H7 (cell line): ENCODE measurements around the gene PLXNB3. TPM values are rescaled to one million over a fixed set of nuclear protein-coding genes. Genes with fewer than 3 reads are reported as not detected.

ENCODE experiments used
- DNase-seq: peaks from one replicate; pipeline ENCODE4 v3.0.0; 2012
- H3K27me3 ChIP-seq: 2 replicates; pipeline ENCODE4 v1.6.0; 2011; ENCODE audit warnings: mild to moderate bottlenecking, low read length; ENCODE audit not compliant: control insufficient read depth, insufficient read depth
- H3K36me3 ChIP-seq: replicated peaks from 2 replicates; pipeline ENCODE4 v1.5.1; 2011; ENCODE audit warnings: low read length; ENCODE audit not compliant: control insufficient read depth, insufficient read depth
- H3K4me3 ChIP-seq: 2 replicates; pipeline ENCODE4 v1.5.1; 2011; ENCODE audit warnings: low read depth, mild to moderate bottlenecking, control low read depth, low read length, moderate library complexity; ENCODE audit not compliant: insufficient read depth
- total RNA-seq: library from RNA; depleted of rRNA; stranded (reverse); fragments of >200 nt; shearing (Covaris generic); gene quantifications from 2 replicates; pipeline ENCODE4 v1.2.3, GENCODE V29; 2014

The PLXNB3 gene
- total RNA-seq, 1 experiment from 2014 or later = not detected

DNA sequence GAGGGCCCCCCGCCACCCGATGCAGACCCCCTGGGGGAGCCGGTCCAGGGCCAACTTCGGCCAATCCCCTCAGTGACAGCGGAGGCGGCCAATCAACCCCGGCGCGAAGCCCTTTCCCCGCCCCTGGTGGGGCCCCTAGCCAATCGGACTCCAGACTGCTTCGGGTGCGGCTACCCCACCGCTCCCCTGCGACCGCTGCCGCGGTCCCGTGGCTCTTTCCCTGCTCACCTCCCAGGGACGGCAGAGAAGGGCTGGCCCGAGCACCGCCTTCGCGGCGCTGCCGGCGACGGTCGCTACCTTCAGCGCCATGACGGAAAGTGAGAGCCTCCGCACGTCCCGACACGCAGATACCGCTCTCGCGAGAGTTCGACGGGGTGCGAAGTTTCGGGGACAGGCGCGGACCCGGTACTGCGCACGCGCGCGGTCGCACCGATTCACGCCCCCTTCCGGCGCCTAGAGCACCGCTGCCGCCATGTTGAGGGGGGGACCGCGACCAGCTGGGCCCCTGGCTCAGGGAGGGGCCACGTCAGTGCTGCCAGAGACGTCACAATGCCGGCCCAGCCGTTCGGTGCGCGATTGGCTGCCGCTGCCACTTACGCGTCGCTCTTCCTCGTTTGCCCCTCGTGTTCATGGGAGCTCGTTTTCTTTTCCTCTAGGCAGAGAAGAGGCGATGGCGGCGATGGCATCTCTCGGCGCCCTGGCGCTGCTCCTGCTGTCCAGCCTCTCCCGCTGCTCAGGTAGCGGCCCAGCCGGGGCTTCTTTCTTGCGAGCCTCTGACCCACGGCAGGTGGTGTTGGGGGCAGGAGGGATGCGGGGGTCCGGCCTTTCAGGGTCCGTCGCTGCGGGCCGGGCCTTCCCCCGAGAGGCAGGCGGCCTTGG lies 30.2 kb downstream of the PLXNB3 start, which contains the start of the genes IDH3G and SSR4:
Gene IDH3G (minus strand): TSS at position 358 of the 879 bp plus-strand sequence. CDS start 49 bp downstream, at position 309.
Gene SSR4 (plus strand): TSS at position 651 of the 879 bp plus-strand sequence. CDS start 20 bp downstream, at position 671.
- Histone ChIP-seq H3K27me3 (no peaks in the 10 kb centered on the region), H3K4me3 (peak within 1 kb of the TSS; percentile 76)

DNA sequence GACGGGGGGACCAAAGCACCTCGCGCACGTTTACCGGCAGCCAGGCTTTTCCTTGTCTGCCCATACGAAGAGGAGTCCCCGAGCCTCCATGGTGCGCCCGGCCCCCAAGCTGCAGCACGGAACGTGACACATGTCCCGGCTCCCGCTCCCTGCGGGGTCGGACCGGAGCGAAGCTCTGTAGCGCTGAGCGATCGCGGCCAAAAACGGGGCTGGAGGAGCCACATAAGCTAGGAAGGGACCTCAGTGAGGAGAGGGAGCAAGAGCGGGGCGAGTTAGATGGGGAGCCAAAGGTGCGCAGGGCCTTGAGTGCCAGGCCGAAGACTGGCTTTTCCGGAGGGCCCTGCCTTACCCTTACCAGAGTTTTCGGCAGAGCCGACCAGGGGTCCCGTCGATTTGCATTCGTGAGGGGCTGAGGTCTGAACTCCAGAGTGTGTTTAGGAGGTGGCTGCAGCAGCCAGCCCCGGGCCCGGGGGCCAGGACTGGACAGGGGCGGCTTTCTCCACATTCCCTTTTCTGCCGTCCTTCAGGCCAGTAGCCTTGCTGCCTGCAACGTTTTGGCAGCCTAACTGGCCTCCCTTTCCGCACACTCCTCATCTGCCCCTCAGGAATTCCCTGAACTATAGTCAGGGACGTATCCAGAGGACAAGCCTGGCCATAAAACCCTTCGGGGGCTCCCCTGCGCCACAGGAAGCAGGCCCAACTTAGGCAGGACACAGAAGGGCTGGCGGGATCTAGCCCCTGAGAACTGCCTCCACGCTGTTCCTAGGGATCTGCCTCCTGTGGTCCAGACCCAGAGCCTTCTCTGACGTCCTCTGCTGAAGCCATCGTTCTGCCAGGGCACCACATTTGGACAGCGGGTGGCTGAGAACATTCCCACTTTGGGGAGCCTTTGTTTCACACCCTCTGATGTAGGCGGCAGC lies 31.1 kb downstream of the PLXNB3 start:
- Histone ChIP-seq H3K4me3 (peak overlapping the region; percentile 65), H3K36me3 (peaks cover 4% of the 10 kb centered on the region), H3K27me3 (no peaks in the 10 kb centered on the region)
- DNase-seq = peak; percentile 71

More for the DNA sequence above, 30.2 kb downstream of the PLXNB3 start, which contains the start of the genes IDH3G and SSR4:
- DNase-seq = peak; percentile 99
- H3K36me3 ChIP-seq = peaks cover 4% of the 10 kb centered on the region

GRCh38 chrX:153797415-153798015 lies 33.5 kb downstream of the PLXNB3 start:
- H3K4me3 ChIP-seq = no peak overlapping the region
- no peak for DNase-seq

DNA sequence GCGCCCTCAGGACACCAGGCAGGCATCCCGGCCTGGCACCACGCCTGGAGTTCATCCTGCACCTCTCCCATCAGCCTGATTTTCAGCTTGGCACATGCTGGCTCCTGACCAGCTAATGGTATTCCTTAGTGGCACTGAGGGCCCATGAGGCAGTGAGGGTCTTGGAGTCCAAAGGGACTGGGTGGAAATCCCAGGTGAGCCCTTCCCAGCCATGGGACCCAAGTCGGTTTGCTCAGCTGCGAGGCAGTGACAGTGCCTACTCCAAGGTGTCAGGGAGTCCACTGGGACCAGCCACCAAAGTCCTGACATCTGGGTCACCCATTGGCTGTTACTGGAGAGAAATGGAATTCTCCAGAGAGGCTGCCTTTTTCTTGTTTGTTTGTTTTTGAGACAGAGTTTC lies 35.3 kb downstream of the PLXNB3 start:
- H3K36me3 ChIP-seq = peaks cover 4% of the 10 kb centered on the region
- H3K4me3 ChIP-seq = no peak overlapping the region
- DNase-seq = no peak
- no peaks in the 10 kb centered on the region for H3K27me3 ChIP-seq

More at GRCh38 chrX:153797415-153798015, 33.5 kb downstream of the PLXNB3 start:
- H3K27me3 ChIP-seq = no peaks in the 10 kb centered on the region
- H3K36me3 ChIP-seq = peaks cover 4% of the 10 kb centered on the region

- no peak for DNase-seq
- Histone ChIP-seq H3K36me3 (peaks cover 4% of the 10 kb centered on the region), H3K27me3 (no peaks in the 10 kb centered on the region), H3K4me3 (no peak overlapping the region)
These were observed 36.2 kb downstream of the PLXNB3 start for GRCh38 chrX:153800177-153800722.

DNA sequence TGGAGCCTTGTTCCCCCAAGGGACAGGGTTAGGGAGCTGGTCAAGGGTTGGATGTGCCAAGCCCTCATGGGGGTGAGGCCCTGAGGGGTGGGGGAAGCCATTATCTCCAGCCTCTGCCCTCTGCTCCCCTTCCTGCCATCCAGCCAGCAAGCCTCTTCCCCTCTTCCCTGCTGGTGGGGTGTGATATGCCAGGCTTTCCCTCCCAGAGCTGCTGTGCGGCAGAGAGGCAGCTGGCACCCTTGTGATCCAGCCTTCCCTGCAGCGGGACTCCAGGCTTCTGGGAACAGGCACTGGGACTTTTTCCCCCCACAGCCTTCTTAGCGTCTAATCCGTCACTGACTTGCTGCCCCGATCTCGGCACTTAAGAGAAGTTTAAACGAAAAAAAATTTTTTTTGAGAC lies 36.7 kb downstream of the PLXNB3 start:
- H3K27me3 ChIP-seq = no peaks in the 10 kb centered on the region
- H3K4me3 ChIP-seq = no peak overlapping the region
- H3K36me3 ChIP-seq = peaks cover 4% of the 10 kb centered on the region
- DNase-seq = no peak

DNA sequence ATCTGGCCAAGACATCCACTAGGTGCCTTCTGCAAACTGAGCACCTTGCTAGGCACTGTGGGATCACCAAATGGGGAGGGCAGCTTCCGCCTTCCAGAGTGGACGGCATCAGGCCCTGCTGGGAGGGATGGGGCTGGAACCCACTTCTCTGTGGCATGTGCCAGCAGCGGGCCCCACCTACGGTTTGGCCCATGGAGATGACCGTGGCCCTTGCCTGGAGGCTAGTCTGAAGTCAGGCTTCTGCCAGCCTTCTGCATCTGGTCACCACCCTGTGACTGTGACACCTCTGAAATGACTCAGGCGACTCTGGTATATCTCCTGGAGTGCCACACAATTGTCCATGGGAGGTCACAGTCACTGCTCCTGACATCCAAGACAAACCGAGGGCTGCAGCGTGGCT lies 37.6 kb downstream of the PLXNB3 start:
- Histone ChIP-seq H3K4me3 (no peak overlapping the region), H3K36me3 (peaks cover 4% of the 10 kb centered on the region), H3K27me3 (no peaks in the 10 kb centered on the region)
- no peak for DNase-seq

DNA sequence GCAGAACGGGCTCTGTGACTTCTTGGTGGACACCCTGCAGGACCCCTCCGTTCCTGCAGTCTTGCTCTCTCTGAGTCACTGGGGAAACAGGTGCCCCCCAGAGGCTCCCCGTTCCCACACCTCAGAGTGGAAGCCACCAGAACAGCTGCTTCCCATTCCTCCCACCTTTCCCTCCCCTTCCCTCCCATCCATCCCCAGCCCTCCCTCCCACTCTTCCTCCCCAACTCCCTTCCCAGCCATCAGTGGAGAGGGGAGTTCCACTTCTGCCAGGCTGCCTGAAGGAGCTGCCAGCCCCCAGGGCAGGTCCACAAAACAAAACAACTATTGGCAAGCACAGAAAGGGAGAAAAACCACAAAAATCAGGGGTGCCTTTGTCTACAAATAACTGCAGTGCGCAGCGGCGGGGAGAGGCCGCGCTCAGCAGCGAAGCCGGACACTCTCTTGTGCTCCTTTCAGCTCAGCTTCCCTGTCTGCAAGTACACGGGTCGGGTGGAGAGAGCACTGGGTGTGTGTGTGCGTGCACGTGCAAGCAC lies 38.5 kb downstream of the PLXNB3 start:
- Histone ChIP-seq H3K36me3 (peaks cover 2% of the 10 kb centered on the region), H3K4me3 (no peak overlapping the region), H3K27me3 (no peaks in the 10 kb centered on the region)
- no peak for DNase-seq

GRCh38 chrX:153803211-153804099 lies 39.4 kb downstream of the PLXNB3 start:
- no peaks in the 10 kb centered on the region for H3K27me3 ChIP-seq
- H3K36me3 ChIP-seq = no peaks in the 10 kb centered on the region; the same call in 1 of the 2 replicates
- DNase-seq = no peak
- H3K4me3 ChIP-seq = no peak overlapping the region

GRCh38 chrX:153804100-153804595 lies 40.1 kb downstream of the PLXNB3 start:
- H3K4me3 ChIP-seq = no peak overlapping the region
- no peaks in the 10 kb centered on the region for H3K27me3 ChIP-seq
- DNase-seq = no peak
- no peaks in the 10 kb centered on the region; the same call in 1 of the 2 replicates for H3K36me3 ChIP-seq

DNA sequence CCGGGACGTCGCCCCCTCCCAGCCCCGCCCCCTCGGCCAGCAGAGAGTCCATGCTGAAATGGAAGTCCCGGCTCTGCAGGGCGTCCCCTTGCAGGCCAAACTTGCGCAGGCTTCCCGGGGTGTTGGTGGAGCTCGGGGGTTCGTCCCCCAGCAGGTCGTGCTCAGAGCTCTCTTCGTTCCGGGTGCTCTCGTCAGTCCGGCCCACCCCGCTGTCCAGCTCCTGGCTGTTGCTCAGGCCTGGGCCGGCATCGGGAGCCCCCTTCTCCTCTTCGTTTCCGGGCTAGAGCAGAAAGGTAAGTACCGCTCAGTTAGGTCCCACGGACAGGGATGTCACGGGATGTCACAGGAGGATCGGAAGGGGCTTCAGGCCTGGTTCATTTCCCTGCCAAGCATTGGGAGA lies 40.6 kb downstream of the PLXNB3 start:
- H3K27me3 ChIP-seq = no peaks in the 10 kb centered on the region
- no peak overlapping the region for H3K4me3 ChIP-seq
- DNase-seq = no peak
- no peaks in the 10 kb centered on the region; the same call in 1 of the 2 replicates for H3K36me3 ChIP-seq

DNA sequence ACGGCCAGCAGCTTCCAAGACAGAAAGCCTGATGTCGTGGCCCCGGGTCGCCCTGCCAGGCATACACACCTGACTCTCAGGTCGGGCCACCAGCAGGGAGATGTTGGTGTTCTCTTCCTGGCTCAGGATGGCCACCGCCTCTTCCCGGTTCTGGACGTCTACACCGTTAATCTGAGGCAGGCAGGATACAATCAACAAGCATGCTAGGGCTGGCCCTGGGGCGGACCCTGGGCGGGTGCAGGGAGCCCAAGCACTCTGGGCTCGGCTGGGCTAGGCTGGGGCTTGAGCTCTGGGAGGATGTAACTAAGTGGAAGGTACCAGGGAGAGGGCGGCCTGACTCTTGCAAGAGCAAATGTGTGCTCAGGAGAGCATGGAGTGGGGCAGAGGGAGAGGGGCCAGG lies 41.4 kb downstream of the PLXNB3 start:
- Histone ChIP-seq H3K36me3 (no peaks in the 10 kb centered on the region; the same call in 1 of the 2 replicates), H3K27me3 (no peaks in the 10 kb centered on the region), H3K4me3 (no peak overlapping the region)
- DNase-seq = no peak
